K562 (cell line): Measurements from ENCODE around the gene PIEZO2.

Experiments
- CREM ChIP-seq: IDR thresholded peaks from 2 replicates; pipeline ENCODE4 v1.6.1; 2014; ENCODE audit warnings: antibody characterized with exemption, low read depth
- ETV6 ChIP-seq, 3 experiments: fragments of 150-350 bp in 1 of 3; sonication (generic) in 1 of 3; formaldehyde crosslinking in 1 of 3; IDR thresholded peaks; 2 replicates each; pipeline versions ENCODE4 v1.6.1 to v1.8.0; 2014 to 2022; ENCODE audit warnings: borderline replicate concordance in 2 of 3, low read depth in 2 of 3, antibody characterized with exemption in 1 of 3, low read length in 1 of 3, mild to moderate bottlenecking in 1 of 3, missing genetic modification reagents in 1 of 3
- IFI16 ChIP-seq: fragments of 250-450 bp; sonication (Bioruptor Pico); IDR thresholded peaks from 2 replicates; pipeline ENCODE4 v2.1.2; 2022; ENCODE audit warnings: mild to moderate bottlenecking, inconsistent platforms
- POLR2A ChIP-seq: fragments of 450-650 bp; conservative IDR thresholded peaks from 2 replicates; pipeline ENCODE4 v1.6.1; 2016

DNA sequence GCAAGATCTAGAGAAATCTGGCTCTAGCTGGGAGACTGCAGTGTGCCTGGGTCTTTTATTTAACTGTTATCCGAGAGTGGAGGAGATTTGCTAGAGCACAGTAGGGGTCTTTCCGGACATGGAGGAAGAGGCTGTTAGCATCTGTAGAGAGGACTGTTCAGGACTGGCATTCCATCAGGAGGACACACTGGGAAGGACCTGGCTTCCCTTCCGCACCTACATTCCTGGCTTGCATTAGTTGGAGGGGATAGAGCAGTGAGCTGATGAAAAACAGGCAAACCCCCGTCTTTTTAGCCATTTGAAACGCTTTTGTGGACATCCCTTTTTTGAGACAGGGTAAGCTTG lies 874 bp upstream of the PIEZO2 start:
- TF ChIP-seq IFI16 (no peak), POLR2A (no peak), ETV6 (IDR thresholded peaks at IDR 0.05; ENCODE audit: borderline replicate concordance in 1 of 2, low read depth in 2 of 2, low read length in 1 of 2) (no peak), ETV6 (CRISPR knock-in tag; IDR thresholded peaks at IDR 0.05; ENCODE audit: borderline replicate concordance) (no peak), CREM (no peak)
